ENCODE data around the gene MEIS1. TPM values are rescaled to one million over a fixed set of nuclear protein-coding genes. Genes with fewer than 3 reads are reported as not detected.
A peak's percentile ranks its signal among the peaks of the same experiment; 100 is the strongest.

MEIS1 gene
- total RNA-seq, 1 donor from 2014 or later = not detected

DNA sequence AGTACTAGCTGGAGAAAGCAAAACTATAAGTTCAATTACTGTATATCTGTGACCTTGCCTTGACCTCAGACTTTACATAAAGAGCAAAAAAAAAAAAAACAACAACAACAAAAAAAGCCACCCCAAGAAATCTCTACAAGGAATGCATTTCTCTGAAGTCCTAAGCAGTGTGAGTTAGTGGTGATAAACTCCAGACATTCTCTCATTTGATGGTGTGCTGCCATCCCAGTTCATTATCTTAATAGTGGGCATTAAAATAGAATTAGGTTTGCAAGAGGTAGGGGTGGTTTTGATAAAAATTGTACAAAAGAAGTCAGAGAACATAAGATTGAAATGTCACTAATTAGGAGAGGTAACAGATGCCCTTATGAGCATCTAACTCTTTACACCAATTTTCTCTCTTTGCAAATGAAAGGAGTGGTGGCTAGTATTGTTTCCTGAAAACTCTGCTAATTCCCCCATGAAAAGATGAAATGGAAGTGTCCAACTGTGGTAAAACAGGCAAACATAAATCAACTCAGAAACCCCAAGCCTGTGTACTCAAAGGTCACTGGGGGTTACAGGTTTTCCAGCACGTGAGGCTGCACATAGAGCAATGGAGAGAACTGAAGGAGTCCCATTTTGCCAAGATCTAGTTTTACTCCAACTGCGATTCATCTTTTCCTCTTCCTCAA lies 131.9 kb downstream of the MEIS1 start:
- no peak for DNase-seq
- H3K27me3 Mint-ChIP-seq = no peaks in the 10 kb centered on the region
- no peak overlapping the region for H3K27ac Mint-ChIP-seq
- no peaks in the 10 kb centered on the region for H3K4me1 Mint-ChIP-seq
- H3K9me3 Mint-ChIP-seq = no peaks in the 10 kb centered on the region
- H3K4me3 Mint-ChIP-seq = no peak overlapping the region
- intact Hi-C loops (cut with micrococcal nuclease) = no loop called here
- H3K36me3 Mint-ChIP-seq (ENCODE audit: low read depth) = no peaks in the 10 kb centered on the region

- no peak for DNase-seq
- Mint-ChIP-seq H3K4me3 (no peak overlapping the region), H3K27me3 (no peaks in the 10 kb centered on the region), H3K4me1 (no peaks in the 10 kb centered on the region), H3K36me3 (ENCODE audit: low read depth) (no peaks in the 10 kb centered on the region), H3K9me3 (no peaks in the 10 kb centered on the region), H3K27ac (no peak overlapping the region)
- intact Hi-C loops (cut with micrococcal nuclease) = no loop called here
These were observed 132.8 kb downstream of the MEIS1 start for GRCh38 chr2:66567729-66568128.

DNA sequence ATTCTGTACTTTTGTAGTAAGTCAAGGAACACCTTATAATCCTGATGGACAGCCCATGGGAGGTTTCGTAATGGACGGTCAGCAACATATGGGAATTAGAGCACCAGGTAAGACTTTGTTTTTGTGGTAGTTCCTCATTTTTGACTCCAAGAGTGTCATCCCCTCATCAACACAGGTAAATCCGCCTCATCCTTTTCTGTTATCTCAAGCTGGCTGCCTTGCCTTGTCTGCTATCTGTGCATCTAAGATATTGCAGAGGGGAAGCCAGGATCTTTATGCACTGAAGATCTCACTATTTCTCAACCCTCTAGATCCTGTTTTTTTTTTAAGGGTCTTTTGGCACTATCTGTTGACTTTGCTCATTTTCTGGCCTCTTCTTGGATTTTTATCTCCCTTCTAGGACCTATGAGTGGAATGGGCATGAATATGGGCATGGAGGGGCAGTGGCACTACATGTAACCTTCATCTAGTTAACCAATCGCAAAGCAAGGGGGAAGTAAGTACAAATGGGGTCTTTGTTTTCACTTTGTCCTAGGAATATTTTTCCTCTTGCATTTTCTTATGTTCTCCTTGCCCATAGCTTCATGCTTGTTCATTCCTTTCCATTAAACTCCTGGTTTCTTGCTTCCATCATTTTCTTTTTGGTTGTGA lies 133.8 kb downstream of the MEIS1 start:
- H3K27me3 Mint-ChIP-seq = peaks cover 2% of the 10 kb centered on the region
- no peak overlapping the region for H3K4me3 Mint-ChIP-seq
- H3K27ac Mint-ChIP-seq = no peak overlapping the region
- DNase-seq = no peak
- H3K4me1 Mint-ChIP-seq = no peaks in the 10 kb centered on the region
- H3K9me3 Mint-ChIP-seq = no peaks in the 10 kb centered on the region
- no peaks in the 10 kb centered on the region for H3K36me3 Mint-ChIP-seq (ENCODE audit: low read depth)
- intact Hi-C loops (cut with micrococcal nuclease) = no loop called here

DNA sequence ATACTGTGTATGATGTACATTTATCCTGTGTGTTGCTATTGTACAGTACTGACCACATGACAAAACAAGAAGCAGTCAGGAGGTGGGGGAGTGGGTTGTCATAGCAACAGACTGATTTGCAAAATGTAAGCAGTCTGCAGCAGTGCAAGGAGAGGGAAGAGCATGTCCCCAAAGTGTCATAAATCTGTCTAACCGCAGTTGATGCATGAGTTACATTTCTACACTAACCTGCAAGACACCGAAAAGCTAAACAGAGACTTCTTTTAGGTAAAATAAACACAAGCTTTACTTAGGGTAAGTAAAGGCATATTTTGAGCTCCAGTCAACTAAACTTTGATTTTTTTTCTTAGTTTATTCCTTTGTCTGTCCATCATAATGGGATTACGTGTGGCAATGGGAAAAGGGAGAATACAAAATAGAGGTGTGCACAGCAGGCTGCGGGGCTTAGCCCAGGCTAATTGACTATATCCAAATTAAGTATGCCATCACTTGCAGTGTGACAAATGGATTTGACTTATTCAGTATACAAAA lies 134.5 kb downstream of the MEIS1 start:
- Mint-ChIP-seq H3K27me3 (peaks cover 5% of the 10 kb centered on the region), H3K9me3 (no peaks in the 10 kb centered on the region), H3K4me1 (no peaks in the 10 kb centered on the region), H3K27ac (no peak overlapping the region), H3K36me3 (ENCODE audit: low read depth) (no peaks in the 10 kb centered on the region), H3K4me3 (no peak overlapping the region)
- intact Hi-C loops (cut with micrococcal nuclease) = no loop called here
- DNase-seq = no peak

DNA sequence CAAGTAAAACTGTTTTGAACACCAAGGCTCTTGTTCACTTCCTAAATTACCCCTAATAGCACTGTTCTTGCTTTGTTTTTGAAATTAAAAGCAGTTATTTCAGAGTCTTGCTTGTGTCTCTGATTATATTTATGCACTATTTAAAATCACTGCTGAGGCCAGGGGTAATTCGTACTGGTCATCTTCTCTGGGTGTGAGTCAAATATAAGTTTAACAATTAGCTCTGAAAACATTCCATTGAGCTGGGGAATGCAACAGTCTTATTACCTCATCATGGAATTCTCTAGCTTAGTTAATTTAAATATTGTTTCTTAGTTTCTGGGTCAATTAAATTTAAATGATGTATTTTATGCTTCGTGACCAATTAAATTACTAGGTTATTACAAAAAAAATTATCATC lies 135.0 kb downstream of the MEIS1 start:
- Mint-ChIP-seq H3K9me3 (no peaks in the 10 kb centered on the region), H3K27ac (no peak overlapping the region), H3K27me3 (peaks cover 11% of the 10 kb centered on the region), H3K4me1 (no peaks in the 10 kb centered on the region), H3K36me3 (ENCODE audit: low read depth) (no peaks in the 10 kb centered on the region), H3K4me3 (no peak overlapping the region)
- intact Hi-C loops (cut with micrococcal nuclease) = loop anchor here (10.0 kb wide), 1 partner anchor 925 kb away; no protein-coding TSS in a partner anchor
- DNase-seq = no peak

- Mint-ChIP-seq H3K4me1 (peaks cover 1% of the 10 kb centered on the region), H3K36me3 (ENCODE audit: low read depth) (no peaks in the 10 kb centered on the region), H3K4me3 (no peak overlapping the region), H3K27me3 (peaks cover 16% of the 10 kb centered on the region), H3K9me3 (no peaks in the 10 kb centered on the region), H3K27ac (no peak overlapping the region)
- intact Hi-C loops (cut with micrococcal nuclease) = loop anchor here (10.0 kb wide), 1 partner anchor 926 kb away; no protein-coding TSS in a partner anchor
- DNase-seq = no peak
These were observed 135.5 kb downstream of the MEIS1 start for GRCh38 chr2:66570471-66570870.

GRCh38 chr2:66571918-66572317 lies 137.0 kb downstream of the MEIS1 start:
- intact Hi-C loops (cut with micrococcal nuclease) = loop anchor here (10.0 kb wide), 1 partner anchor 927 kb away; no protein-coding TSS in a partner anchor
- no peaks in the 10 kb centered on the region for H3K36me3 Mint-ChIP-seq (ENCODE audit: low read depth)
- no peaks in the 10 kb centered on the region for H3K9me3 Mint-ChIP-seq
- peaks cover 24% of the 10 kb centered on the region for H3K27me3 Mint-ChIP-seq
- DNase-seq = no peak
- H3K4me3 Mint-ChIP-seq = no peak overlapping the region
- no peak overlapping the region for H3K27ac Mint-ChIP-seq
- H3K4me1 Mint-ChIP-seq = peaks cover 2% of the 10 kb centered on the region

GRCh38 chr2:66572391-66572790 lies 137.5 kb downstream of the MEIS1 start:
- H3K27me3 Mint-ChIP-seq = peaks cover 28% of the 10 kb centered on the region
- no peak for DNase-seq
- intact Hi-C loops (cut with micrococcal nuclease) = loop anchor here (10.0 kb wide), 1 partner anchor 928 kb away; no protein-coding TSS in a partner anchor
- H3K4me3 Mint-ChIP-seq = no peak overlapping the region
- H3K27ac Mint-ChIP-seq = no peak overlapping the region
- H3K4me1 Mint-ChIP-seq = peaks cover 2% of the 10 kb centered on the region
- H3K36me3 Mint-ChIP-seq (ENCODE audit: low read depth) = no peaks in the 10 kb centered on the region
- no peaks in the 10 kb centered on the region for H3K9me3 Mint-ChIP-seq

- peaks cover 37% of the 10 kb centered on the region for H3K27me3 Mint-ChIP-seq
- H3K9me3 Mint-ChIP-seq = no peaks in the 10 kb centered on the region
- peaks cover 2% of the 10 kb centered on the region for H3K4me1 Mint-ChIP-seq
- DNase-seq = no peak
- H3K4me3 Mint-ChIP-seq = no peak overlapping the region
- no peak overlapping the region for H3K27ac Mint-ChIP-seq
- intact Hi-C loops (cut with micrococcal nuclease) = loop anchor here (10.0 kb wide), 1 partner anchor 929 kb away; no protein-coding TSS in a partner anchor
- H3K36me3 Mint-ChIP-seq (ENCODE audit: low read depth) = no peaks in the 10 kb centered on the region
These were observed 138.5 kb downstream of the MEIS1 start for GRCh38 chr2:66573416-66573815.

- peaks cover 2% of the 10 kb centered on the region for H3K4me1 Mint-ChIP-seq
- H3K36me3 Mint-ChIP-seq (ENCODE audit: low read depth) = no peaks in the 10 kb centered on the region
- no peak overlapping the region for H3K27ac Mint-ChIP-seq
- H3K27me3 Mint-ChIP-seq = peaks cover 41% of the 10 kb centered on the region
- intact Hi-C loops (cut with micrococcal nuclease) = loop anchor here (10.0 kb wide), 1 partner anchor 929 kb away; no protein-coding TSS in a partner anchor
- no peak overlapping the region for H3K4me3 Mint-ChIP-seq
- DNase-seq = no peak
- no peaks in the 10 kb centered on the region for H3K9me3 Mint-ChIP-seq
These were observed 138.9 kb downstream of the MEIS1 start for GRCh38 chr2:66573821-66574233.

- Mint-ChIP-seq H3K9me3 (no peaks in the 10 kb centered on the region), H3K27ac (no peak overlapping the region), H3K27me3 (peaks cover 51% of the 10 kb centered on the region), H3K4me3 (peak overlapping the region; percentile 8), H3K36me3 (ENCODE audit: low read depth) (no peaks in the 10 kb centered on the region), H3K4me1 (peaks cover 2% of the 10 kb centered on the region)
- no peak for DNase-seq
- intact Hi-C loops (cut with micrococcal nuclease) = loop anchor here (10.0 kb wide), 1 partner anchor 930 kb away; no protein-coding TSS in a partner anchor
These were observed 140.0 kb downstream of the MEIS1 start for GRCh38 chr2:66574701-66575624.

GRCh38 chr2:66575625-66576310 lies 140.8 kb downstream of the MEIS1 start:
- Mint-ChIP-seq H3K36me3 (ENCODE audit: low read depth) (peaks cover 2% of the 10 kb centered on the region), H3K27me3 (peaks cover 54% of the 10 kb centered on the region), H3K27ac (no peak overlapping the region), H3K4me3 (peak overlapping the region; percentile 8), H3K4me1 (peaks cover 3% of the 10 kb centered on the region), H3K9me3 (no peaks in the 10 kb centered on the region)
- DNase-seq = no peak
- intact Hi-C loops (cut with micrococcal nuclease) = loop anchor here (10.0 kb wide), 1 partner anchor 931 kb away; no protein-coding TSS in a partner anchor

GRCh38 chr2:66576311-66576560 lies 141.3 kb downstream of the MEIS1 start:
- Mint-ChIP-seq H3K27me3 (peaks cover 59% of the 10 kb centered on the region), H3K27ac (no peak overlapping the region), H3K4me1 (peaks cover 3% of the 10 kb centered on the region), H3K9me3 (no peaks in the 10 kb centered on the region), H3K36me3 (ENCODE audit: low read depth) (peaks cover 2% of the 10 kb centered on the region), H3K4me3 (no peak overlapping the region)
- intact Hi-C loops (cut with micrococcal nuclease) = loop anchor here (10.0 kb wide), 1 partner anchor 931 kb away; no protein-coding TSS in a partner anchor
- no peak for DNase-seq

Data from activated CD4-positive, alpha-beta T cell treated with anti-CD3 and anti-CD28 coated beads, Interleukin-2, amount 10 ng/mL, durations not matched to agents 24 days and 14 days (primary cell).